Tibial nerve (tissue), 4 donors: ENCODE data around the gene P3H4.

Experiments used
- CTCF ChIP-seq, 5 experiments: fragments of 200-600 bp in 3 of 5; fragments of 450-650 bp in 2 of 5; sonication (generic) in 3 of 5; IDR thresholded peaks; one replicate each; pipeline ENCODE4 v1.5.1; 2016 to 2019; ENCODE audit warnings: antibody characterized with exemption in 5 of 5, mild to moderate bottlenecking in 3 of 5, moderate library complexity in 2 of 5
- EP300 ChIP-seq, 2 donors: sonication (generic); formaldehyde crosslinking; IDR thresholded peaks; one replicate each; pipeline ENCODE4 v1.6.1; 2017; ENCODE audit warnings: antibody characterized with exemption in 2 of 2, mild to moderate bottlenecking in 1 of 2

GRCh38 chr17:41821776-41822175, 10.0 kb upstream of the P3H4 start:
- no peak for TF ChIP-seq CTCF (IDR thresholded peaks at IDR 0.05)
- no peak for TF ChIP-seq EP300 (IDR thresholded peaks at IDR 0.05)
